ENCODE results near the gene UBA6. TPM values are rescaled to one million over a fixed set of nuclear protein-coding genes. Genes with fewer than 3 reads are reported as not detected.

The UBA6 gene
- polyA plus RNA-seq, 2 of the 4 experiments (the other 2 are of a cell fraction), result 33.9 to 84.6 TPM

- no peak for TF ChIP-seq CBX2 (IDR thresholded peaks at IDR 0.05; ENCODE audit: borderline replicate concordance, low read depth)
Observed at GRCh38 chr4:67581208-67581857, 119.6 kb downstream of the UBA6 start (continued).

DNA sequence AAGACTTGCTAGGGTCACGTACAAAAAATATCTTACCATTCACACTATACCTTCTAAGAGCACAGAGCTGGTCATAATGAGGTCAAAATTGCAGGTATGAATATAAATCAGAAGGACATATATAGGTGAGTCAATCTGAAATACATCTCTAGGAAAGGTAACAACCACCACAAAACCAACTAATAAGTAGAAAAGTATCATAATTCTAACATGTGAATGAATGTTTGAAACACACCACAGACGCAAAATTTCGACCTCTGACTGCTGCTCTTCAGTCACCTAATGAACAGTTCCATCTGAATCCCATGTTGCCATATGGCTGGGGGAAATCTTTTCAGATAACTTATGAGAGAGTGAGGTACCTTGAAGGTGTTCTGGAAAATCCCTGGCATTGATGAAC is 120.4 kb downstream of the UBA6 start:
- H3K9me3 ChIP-seq, result no peaks in the 10 kb centered on the region
- no peak overlapping the region for H3K27ac ChIP-seq
- H3K4me3 ChIP-seq, result no peak overlapping the region
- no peak for TF ChIP-seq FOXS1 (CRISPR knock-in tag; IDR thresholded peaks at IDR 0.05)
- TF ChIP-seq E2F6 (IDR thresholded peaks at IDR 0.05; ENCODE audit: borderline replicate concordance, low read depth), result no peak
- no peak for TF ChIP-seq SREBF2 (IDR thresholded peaks at IDR 0.05)
- TF ChIP-seq ZSCAN20 (CRISPR knock-in tag; IDR thresholded peaks at IDR 0.05), result no peak
- no peak for TF ChIP-seq CBX2 (IDR thresholded peaks at IDR 0.05; ENCODE audit: borderline replicate concordance, low read depth)
- TF ChIP-seq CEBPB (IDR thresholded peaks at IDR 0.05), result no peak
- TF ChIP-seq ESRRA (IDR thresholded peaks at IDR 0.05; ENCODE audit: borderline replicate concordance, low read length), result no peak
- TF ChIP-seq, protein P1, sequence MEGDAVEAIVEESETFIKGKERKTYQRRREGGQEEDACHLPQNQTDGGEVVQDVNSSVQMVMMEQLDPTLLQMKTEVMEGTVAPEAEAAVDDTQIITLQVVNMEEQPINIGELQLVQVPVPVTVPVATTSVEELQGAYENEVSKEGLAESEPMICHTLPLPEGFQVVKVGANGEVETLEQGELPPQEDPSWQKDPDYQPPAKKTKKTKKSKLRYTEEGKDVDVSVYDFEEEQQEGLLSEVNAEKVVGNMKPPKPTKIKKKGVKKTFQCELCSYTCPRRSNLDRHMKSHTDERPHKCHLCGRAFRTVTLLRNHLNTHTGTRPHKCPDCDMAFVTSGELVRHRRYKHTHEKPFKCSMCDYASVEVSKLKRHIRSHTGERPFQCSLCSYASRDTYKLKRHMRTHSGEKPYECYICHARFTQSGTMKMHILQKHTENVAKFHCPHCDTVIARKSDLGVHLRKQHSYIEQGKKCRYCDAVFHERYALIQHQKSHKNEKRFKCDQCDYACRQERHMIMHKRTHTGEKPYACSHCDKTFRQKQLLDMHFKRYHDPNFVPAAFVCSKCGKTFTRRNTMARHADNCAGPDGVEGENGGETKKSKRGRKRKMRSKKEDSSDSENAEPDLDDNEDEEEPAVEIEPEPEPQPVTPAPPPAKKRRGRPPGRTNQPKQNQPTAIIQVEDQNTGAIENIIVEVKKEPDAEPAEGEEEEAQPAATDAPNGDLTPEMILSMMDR (IDR thresholded peaks at IDR 0.05), result no peak
- TF ChIP-seq, protein P2, sequence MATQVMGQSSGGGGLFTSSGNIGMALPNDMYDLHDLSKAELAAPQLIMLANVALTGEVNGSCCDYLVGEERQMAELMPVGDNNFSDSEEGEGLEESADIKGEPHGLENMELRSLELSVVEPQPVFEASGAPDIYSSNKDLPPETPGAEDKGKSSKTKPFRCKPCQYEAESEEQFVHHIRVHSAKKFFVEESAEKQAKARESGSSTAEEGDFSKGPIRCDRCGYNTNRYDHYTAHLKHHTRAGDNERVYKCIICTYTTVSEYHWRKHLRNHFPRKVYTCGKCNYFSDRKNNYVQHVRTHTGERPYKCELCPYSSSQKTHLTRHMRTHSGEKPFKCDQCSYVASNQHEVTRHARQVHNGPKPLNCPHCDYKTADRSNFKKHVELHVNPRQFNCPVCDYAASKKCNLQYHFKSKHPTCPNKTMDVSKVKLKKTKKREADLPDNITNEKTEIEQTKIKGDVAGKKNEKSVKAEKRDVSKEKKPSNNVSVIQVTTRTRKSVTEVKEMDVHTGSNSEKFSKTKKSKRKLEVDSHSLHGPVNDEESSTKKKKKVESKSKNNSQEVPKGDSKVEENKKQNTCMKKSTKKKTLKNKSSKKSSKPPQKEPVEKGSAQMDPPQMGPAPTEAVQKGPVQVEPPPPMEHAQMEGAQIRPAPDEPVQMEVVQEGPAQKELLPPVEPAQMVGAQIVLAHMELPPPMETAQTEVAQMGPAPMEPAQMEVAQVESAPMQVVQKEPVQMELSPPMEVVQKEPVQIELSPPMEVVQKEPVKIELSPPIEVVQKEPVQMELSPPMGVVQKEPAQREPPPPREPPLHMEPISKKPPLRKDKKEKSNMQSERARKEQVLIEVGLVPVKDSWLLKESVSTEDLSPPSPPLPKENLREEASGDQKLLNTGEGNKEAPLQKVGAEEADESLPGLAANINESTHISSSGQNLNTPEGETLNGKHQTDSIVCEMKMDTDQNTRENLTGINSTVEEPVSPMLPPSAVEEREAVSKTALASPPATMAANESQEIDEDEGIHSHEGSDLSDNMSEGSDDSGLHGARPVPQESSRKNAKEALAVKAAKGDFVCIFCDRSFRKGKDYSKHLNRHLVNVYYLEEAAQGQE (IDR thresholded peaks at IDR 0.05), result no peak
- no peak for TF ChIP-seq ZFP36 (IDR thresholded peaks at IDR 0.05; ENCODE audit: borderline replicate concordance, partially characterized antibody)
- no peak for TF ChIP-seq HOXA7 (CRISPR knock-in tag; IDR thresholded peaks at IDR 0.05)
- no peak for TF ChIP-seq TFCP2L1 (CRISPR knock-in tag; IDR thresholded peaks at IDR 0.05)
- no peak for TF ChIP-seq RAD21 (conservative IDR thresholded peaks at IDR 0.05 in 1 of 2, IDR thresholded peaks at IDR 0.05 in 1 of 2)
- WGBS (ENCODE audit: missing lambda C conversion rate), result 76% methylated on average over 3 of the region's 3 CpGs
- FAIRE-seq (no peak), ATAC-seq (no peak), DNase-seq (ENCODE audit: low read depth in 1 of 2, low spot score in 1 of 2) (no peak)
- ChIA-PET POLR2A (no interaction called here), CTCF (interaction anchor here (1.2 kb wide), 1 partner anchor 23 kb away, joined by 3 read pairs; no protein-coding TSS in a partner anchor)
- H3K4me2 ChIP-seq, result no peak overlapping the region
- no peaks in the 10 kb centered on the region for H3K4me1 ChIP-seq

DNA sequence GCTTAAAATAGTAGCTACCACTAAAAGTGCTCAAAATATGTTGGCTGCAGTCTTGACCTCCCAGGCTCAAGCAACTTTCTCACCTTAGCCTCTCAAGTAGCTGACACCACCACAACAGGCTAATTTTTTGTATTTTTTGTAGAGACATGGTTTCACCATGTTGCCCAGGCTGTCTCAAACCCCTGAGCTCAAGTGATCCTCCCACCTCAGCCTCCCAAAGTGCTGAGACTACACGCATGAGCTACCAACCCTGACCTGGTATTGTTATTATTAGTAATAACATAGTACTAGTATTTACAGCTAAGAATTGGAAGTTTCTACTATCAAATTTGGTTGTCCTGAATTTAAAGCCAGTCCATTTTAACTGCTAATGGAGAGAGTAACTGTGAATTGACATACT is 124.4 kb downstream of the UBA6 start:
- 88% methylated on average over 1 of the region's 1 CpG for WGBS (ENCODE audit: missing lambda C conversion rate)
- no peak for FAIRE-seq
- H3K4me2 ChIP-seq, result no peak overlapping the region
- ChIA-PET CTCF (no interaction called here), POLR2A (no interaction called here)
- no peaks in the 10 kb centered on the region for H3K4me1 ChIP-seq
- no peak overlapping the region for H3K4me3 ChIP-seq
- no peak for DNase-seq (ENCODE audit: low read depth in 1 of 2, low spot score in 1 of 2)
- no peak for ATAC-seq
- no peak overlapping the region for H3K27ac ChIP-seq
- H3K9me3 ChIP-seq, result no peaks in the 10 kb centered on the region
- TF ChIP-seq POLR2A (IDR thresholded peaks at IDR 0.05; ENCODE audit: low read length) (no peak), NPAS2 (CRISPR knock-in tag; IDR thresholded peaks at IDR 0.05; ENCODE audit: borderline replicate concordance) (no peak), RNF2 (IDR thresholded peaks at IDR 0.05; ENCODE audit: borderline replicate concordance, low read depth) (no peak), PHF8 (IDR thresholded peaks at IDR 0.05; ENCODE audit: borderline replicate concordance, low read depth) (no peak), CEBPB (IDR thresholded peaks at IDR 0.05) (no peak), MYC (IDR thresholded peaks at IDR 0.05; ENCODE audit: borderline replicate concordance, low read length) (no peak), RFX5 (IDR thresholded peaks at IDR 0.05) (no peak), MAX (IDR thresholded peaks at IDR 0.05) (no peak), EHMT2 (IDR thresholded peaks at IDR 0.05; ENCODE audit: low read depth) (no peak), HES2 (IDR thresholded peaks at IDR 0.05) (no peak), KDM1A (IDR thresholded peaks at IDR 0.05; ENCODE audit: low read depth) (no peak), SREBF2 (IDR thresholded peaks at IDR 0.05) (no peak)
- TF ChIP-seq, protein P3, sequence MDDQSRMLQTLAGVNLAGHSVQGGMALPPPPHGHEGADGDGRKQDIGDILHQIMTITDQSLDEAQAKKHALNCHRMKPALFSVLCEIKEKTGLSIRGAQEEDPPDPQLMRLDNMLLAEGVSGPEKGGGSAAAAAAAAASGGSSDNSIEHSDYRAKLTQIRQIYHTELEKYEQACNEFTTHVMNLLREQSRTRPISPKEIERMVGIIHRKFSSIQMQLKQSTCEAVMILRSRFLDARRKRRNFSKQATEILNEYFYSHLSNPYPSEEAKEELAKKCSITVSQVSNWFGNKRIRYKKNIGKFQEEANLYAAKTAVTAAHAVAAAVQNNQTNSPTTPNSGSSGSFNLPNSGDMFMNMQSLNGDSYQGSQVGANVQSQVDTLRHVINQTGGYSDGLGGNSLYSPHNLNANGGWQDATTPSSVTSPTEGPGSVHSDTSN (IDR thresholded peaks at IDR 0.05), result no peak
